Breast epithelium (tissue), 3 donors: ENCODE results near the gene SLC22A13.

Experiments
- CTCF ChIP-seq, 3 donors: fragments of 450-650 bp; IDR thresholded peaks; one replicate each; pipeline ENCODE4 v1.5.1; 2016 to 2017; ENCODE audit warnings: antibody characterized with exemption in 3 of 3, mild to moderate bottlenecking in 3 of 3, moderate library complexity in 3 of 3
- POLR2A ChIP-seq: fragments of 450-650 bp; IDR thresholded peaks from one replicate; pipeline ENCODE4 v1.6.1; 2016; ENCODE audit warnings: antibody characterized with exemption, mild to moderate bottlenecking, moderate library complexity
- POLR2AphosphoS5 ChIP-seq, 3 donors: sonication (generic); formaldehyde crosslinking; IDR thresholded peaks; one replicate each; pipeline ENCODE4 v1.6.1; 2017; ENCODE audit warnings: antibody characterized with exemption in 3 of 3

DNA sequence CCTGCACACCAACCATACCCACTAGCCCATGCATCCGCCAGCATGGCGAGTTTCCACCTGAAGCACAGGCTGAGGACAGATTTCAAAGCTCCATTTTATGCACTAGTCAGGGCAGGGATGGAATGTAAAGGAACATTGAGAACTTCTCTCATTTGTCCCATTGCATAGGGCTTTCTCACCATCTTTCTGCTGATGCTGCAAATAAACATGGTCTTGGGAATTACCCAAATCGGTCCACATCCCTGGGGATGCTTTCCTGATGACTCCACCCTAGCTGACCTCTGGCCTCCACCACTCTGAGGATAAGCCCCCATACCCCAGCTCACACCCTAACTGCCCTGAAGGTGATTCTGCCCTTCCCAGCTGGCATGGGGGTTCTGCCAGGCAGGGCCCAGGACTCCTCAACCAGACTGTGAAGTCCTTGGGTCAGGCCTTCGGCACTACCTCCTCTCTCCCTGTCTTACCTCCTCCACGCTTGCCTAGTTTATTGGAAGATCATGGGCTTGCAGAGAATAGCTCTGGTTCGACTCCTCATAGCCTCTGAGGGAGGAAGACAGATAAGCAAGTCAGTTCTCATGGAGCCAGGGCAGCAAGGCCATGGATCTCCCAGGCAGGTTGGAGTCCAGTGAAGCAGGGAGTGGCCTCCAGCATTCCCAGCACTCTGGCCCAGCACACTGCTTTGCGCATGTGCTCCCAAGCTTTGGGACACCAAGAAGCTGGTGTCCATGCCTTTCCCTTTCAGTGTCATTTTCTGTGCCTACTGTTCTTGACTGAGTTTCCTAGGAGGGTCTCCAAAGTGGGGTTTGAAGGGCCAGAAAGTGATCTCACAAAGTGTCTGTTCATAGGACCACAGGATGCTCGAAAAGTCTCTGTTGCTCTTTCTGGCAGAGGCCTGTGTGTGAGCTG, 53.4 kb downstream of the SLC22A13 start:
- TF ChIP-seq POLR2A = no peak
- no peak for TF ChIP-seq CTCF (IDR thresholded peaks at IDR 0.05)
- TF ChIP-seq POLR2AphosphoS5 (IDR thresholded peaks at IDR 0.05) = no peak
